ENCODE measurements around the gene TRIOBP. TPM values are rescaled to one million over a fixed set of nuclear protein-coding genes. Genes with fewer than 3 reads are reported as not detected.
"Not testable (repeated sequence)": the region's sequence is repeated elsewhere in the genome, so short reads cannot be mapped to it uniquely, and the experiment has no call there.

The TRIOBP gene
- total RNA-seq, 1 experiment from 2014 or later: 137 TPM

- peak; percentile 70 for DNase-seq (ENCODE audit: low read depth)
These were observed 79.2 kb downstream of the TRIOBP start for GRCh38 chr22:37775785-37776638.

DNA sequence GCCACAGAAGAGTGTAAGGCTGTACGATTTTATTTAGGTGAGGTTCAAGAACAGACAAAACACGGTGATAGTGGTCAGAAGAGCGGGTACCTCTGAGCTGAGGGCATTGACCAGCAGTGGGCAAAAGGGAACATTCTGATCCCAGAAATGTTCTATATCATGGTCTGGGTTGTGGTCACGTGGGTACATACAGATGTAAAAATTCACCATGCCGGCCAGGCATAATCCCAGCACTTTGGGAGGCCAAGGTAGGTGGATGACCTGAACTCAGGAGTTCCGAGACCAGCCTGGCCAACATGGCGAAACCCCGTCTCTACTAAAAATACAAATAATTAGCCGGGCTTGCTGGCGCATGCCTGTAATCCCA, 79.8 kb downstream of the TRIOBP start:
- no peak for DNase-seq (ENCODE audit: low read depth)

DNA sequence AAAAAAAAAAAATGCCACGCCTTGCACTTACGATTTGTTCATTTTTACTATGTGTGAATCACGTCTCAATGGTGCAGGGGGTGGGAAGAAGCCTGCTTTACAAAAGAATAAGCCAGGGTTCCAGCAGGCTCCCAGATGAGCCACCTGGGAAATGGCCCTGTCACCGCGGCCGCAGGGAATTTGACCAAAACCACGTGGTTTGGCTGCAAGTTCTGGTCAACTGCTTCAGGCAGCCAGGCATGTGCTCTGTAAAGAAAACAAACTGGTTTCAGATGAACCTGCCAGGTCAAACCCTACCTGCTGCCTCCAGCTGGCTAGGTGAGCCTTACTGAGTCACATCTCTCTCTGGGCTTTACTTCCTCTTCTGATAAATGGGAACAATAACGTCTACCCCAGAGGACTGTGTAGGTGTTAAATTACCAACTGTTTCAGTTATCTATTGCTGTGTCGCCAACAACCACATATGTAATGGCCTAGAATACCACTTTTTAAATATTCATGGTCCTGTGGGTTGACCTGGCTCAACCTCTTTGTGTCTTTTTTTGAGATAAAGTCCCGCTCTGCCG, 80.4 kb downstream of the TRIOBP start:
- DNase-seq (ENCODE audit: low read depth): peak; percentile 82

- no peak for DNase-seq (ENCODE audit: low read depth)
These were observed 81.6 kb downstream of the TRIOBP start for GRCh38 chr22:37778370-37779009.

DNA sequence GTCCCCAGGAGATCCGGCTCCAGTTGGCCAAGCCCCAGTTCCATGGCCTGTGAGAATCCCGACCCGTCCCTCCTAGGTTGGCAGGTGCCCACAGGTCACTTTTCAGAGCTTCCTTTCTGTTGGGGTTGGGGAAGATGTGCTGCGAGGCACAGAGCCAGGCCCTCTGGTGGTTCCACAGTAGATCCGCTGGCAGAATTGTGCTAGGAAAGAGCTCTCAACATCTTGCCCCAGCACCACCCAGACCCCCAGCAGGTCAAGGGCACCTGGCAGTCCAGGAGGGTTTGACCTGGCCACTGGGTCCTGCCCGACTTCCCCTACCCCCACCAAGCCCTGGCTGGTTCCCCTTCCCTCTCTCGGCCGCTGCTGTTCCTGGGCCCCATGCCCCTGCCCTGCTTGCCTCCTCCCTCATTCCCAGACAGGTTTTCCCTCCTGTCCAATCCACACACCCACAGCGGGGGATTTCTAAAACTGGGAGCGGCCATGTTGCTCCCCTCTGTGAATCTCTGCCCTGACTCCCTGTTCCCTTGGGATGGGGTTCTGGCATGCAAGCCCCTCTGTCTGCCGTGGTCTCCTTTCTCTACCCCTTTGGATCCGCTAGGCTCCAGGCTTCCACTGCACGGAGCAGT, 84.7 kb downstream of the TRIOBP start:
- no peak for DNase-seq (ENCODE audit: low read depth)

- DNase-seq (ENCODE audit: low read depth): peak; percentile 45
These were observed 85.7 kb downstream of the TRIOBP start for GRCh38 chr22:37782340-37783168.

- no peak for DNase-seq (ENCODE audit: low read depth)
These were observed 88.1 kb downstream of the TRIOBP start for GRCh38 chr22:37784829-37785495.

DNA sequence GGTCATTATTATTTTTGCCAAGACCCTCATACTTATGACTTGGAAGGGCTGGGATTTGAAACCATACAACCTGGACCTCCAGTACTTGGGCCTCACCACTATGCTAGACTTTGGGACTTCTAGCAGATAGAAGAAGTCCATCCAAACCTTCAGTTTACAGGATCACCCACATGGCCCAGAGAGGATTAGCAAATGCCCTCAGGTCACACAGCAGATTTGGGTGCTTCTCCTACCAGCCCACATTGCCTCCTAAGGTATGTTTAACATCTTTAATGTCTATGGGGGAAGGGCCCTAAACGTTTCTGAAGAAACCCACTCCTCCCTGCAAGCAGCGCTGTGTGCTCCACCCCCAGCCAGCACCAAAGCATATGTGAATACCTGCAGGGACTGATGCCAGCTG, 93.4 kb downstream of the TRIOBP start:
- DNase-seq (ENCODE audit: low read depth): no peak

- no peak for DNase-seq (ENCODE audit: low read depth)
These were observed 95.6 kb downstream of the TRIOBP start for GRCh38 chr22:37792494-37792893.

DNA sequence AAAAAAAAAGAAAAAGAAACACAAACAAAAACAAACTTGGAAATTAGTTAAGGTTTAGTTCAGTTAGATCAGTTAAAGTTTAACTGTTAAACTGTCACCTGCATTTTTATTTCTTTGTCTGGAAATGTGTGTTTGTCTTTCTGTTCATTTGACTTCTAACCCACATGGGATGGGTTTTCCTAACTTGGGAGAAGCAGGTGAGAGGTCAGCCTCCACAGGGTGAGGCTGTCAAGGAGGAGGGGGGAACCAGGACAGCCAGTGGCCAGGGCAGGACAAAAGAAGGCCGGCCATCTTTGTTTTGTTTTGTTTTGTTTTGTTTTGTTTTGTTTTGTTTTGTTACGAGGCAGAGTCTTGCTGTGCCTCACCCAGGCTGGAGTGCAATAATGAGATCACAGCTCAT, 97.5 kb downstream of the TRIOBP start:
- DNase-seq (ENCODE audit: low read depth): no peak

DNA sequence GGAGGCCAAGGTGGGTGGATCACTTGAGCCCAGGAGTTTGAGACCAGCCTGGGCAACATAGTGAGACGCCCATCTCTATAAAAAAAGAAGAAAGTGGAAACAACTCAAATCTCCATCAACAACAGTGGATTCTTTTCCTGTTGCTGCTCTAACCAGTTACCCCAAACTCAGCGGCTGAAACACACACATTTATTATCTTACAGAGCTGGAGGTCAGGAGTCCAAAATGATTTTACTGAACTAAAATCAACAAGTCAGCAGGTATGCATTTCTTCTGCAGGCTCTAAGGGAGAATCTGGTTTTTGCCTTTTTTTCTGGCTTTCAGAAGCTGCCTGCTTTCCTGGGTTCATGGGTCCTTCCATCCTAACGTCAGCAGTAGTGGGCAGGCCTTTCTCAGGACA, 99.2 kb downstream of the TRIOBP start:
- DNase-seq (ENCODE audit: low read depth): no peak

DNA sequence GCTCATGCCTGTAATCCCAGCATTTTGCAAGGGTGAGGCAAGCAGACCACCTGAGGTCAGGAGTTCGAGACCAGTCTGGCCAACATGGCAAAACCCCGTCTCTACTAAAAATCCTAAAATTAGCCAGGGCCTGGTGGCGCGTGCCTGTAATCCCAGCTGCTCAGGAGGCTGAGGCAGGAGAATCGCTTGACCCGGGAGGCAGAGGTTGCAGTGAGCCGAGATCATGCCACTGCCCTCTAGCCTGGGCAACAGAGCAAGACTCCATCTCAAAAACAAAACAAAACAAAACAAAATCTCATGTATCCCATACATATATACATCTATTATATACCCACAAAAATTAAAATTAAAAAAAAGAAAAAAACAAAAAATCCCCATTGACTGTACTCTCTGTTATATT, 100.4 kb downstream of the TRIOBP start:
- not testable (repeated sequence) for DNase-seq (ENCODE audit: low read depth)

- no peak for DNase-seq (ENCODE audit: low read depth)
These were observed 101.1 kb downstream of the TRIOBP start for GRCh38 chr22:37797874-37798500.

- DNase-seq (ENCODE audit: low read depth): not testable (repeated sequence)
These were observed 103.1 kb downstream of the TRIOBP start for GRCh38 chr22:37799979-37800378.

DNA sequence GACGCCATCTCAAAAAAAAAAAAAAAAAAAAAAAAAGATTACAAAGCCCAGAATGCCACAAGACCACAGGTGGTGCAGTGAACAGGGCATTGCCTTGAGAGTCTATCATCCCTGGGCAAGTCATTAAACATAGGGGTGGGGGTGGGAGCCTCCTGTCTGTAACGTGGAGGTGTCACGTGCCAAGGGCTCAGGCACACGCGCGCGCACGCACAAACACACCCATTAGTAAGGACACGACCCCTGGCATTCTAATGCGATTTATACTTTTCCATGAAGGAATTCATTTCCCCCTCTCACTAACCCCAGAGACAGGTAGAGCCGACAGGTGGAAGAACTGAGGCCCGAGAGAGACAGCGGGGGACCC, 105.1 kb downstream of the TRIOBP start:
- no peak for DNase-seq (ENCODE audit: low read depth)

GRCh38 chr22:37802310-37803194, 105.7 kb downstream of the TRIOBP start:
- DNase-seq (ENCODE audit: low read depth): no peak

DNA sequence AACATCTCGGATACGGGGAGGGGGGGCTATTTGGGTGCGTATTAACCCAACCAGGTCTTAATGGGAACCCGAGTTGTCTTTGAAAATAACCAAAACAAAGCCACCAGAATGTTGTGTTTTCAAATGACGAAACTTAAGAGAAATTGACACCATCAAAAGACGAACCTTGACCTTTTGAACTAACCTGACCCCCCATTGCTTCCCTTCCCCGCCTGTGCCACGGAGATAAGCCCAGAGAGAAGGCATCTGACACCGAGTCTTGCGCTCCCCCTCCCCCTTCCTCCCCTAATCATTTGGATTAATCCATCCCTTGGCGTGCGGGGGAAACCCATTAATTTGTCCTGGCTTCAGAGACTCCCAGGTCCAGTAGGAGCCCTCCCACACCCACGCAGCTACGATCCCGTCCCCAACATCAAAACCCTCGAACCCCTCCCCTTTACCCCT, 106.4 kb downstream of the TRIOBP start:
- DNase-seq (ENCODE audit: low read depth): no peak

GRCh38 chr22:37803639-37804351, 106.9 kb downstream of the TRIOBP start:
- DNase-seq (ENCODE audit: low read depth): no peak
